ENCODE results near the gene ADRA2A.
A peak's percentile ranks its signal among the peaks of the same experiment; 100 is the strongest.

The ADRA2A gene

GRCh38 chr10:111076682-111077478 lies at the start of gene ADRA2A:
TSS of gene ADRA2A (plus strand) at chr10:111077029. CDS start at chr10:111077997, 968 bp downstream.
- peaks cover 46% of the 10 kb centered on the region for H3K27me3 Mint-ChIP-seq
- no peak within 1 kb of the TSS for H3K27ac Mint-ChIP-seq
- no peaks in the 10 kb centered on the region for H3K9me3 Mint-ChIP-seq
- H3K36me3 Mint-ChIP-seq = no peaks in the 10 kb centered on the region
- peaks cover 12% of the 10 kb centered on the region for H3K4me1 Mint-ChIP-seq
- peak within 1 kb of the TSS; percentile 79 for H3K4me3 Mint-ChIP-seq

GRCh38 chr10:111030042-111030750 lies 46.6 kb upstream of the ADRA2A start:
- H3K4me1 Mint-ChIP-seq = peaks cover 5% of the 10 kb centered on the region
- peaks cover 34% of the 10 kb centered on the region for H3K36me3 Mint-ChIP-seq
- H3K27ac Mint-ChIP-seq = no peak overlapping the region
- no peaks in the 10 kb centered on the region for H3K27me3 Mint-ChIP-seq
- no peak overlapping the region for H3K4me3 Mint-ChIP-seq
- peaks cover 22% of the 10 kb centered on the region for H3K9me3 Mint-ChIP-seq

GRCh38 chr10:111034598-111035310 lies 42.1 kb upstream of the ADRA2A start:
- H3K9me3 Mint-ChIP-seq = peaks cover 7% of the 10 kb centered on the region
- H3K36me3 Mint-ChIP-seq = peaks cover 18% of the 10 kb centered on the region
- H3K27ac Mint-ChIP-seq = no peak overlapping the region
- no peak overlapping the region for H3K4me3 Mint-ChIP-seq
- H3K4me1 Mint-ChIP-seq = peaks cover 5% of the 10 kb centered on the region
- H3K27me3 Mint-ChIP-seq = no peaks in the 10 kb centered on the region

- H3K27ac Mint-ChIP-seq = no peak overlapping the region
- H3K36me3 Mint-ChIP-seq = peaks cover 17% of the 10 kb centered on the region
- no peak overlapping the region for H3K4me3 Mint-ChIP-seq
- H3K4me1 Mint-ChIP-seq = peaks cover under 1% of the 10 kb centered on the region
- peaks cover 10% of the 10 kb centered on the region for H3K9me3 Mint-ChIP-seq
- no peaks in the 10 kb centered on the region for H3K27me3 Mint-ChIP-seq
Observed at GRCh38 chr10:111035542-111035941, 41.3 kb upstream of the ADRA2A start.

GRCh38 chr10:111037858-111038257 lies 39.0 kb upstream of the ADRA2A start:
- H3K27me3 Mint-ChIP-seq = peaks cover 6% of the 10 kb centered on the region
- H3K9me3 Mint-ChIP-seq = peaks cover 20% of the 10 kb centered on the region
- H3K36me3 Mint-ChIP-seq = peaks cover 16% of the 10 kb centered on the region
- no peak overlapping the region for H3K27ac Mint-ChIP-seq
- no peaks in the 10 kb centered on the region for H3K4me1 Mint-ChIP-seq
- no peak overlapping the region for H3K4me3 Mint-ChIP-seq

GRCh38 chr10:111039522-111039921 lies 37.3 kb upstream of the ADRA2A start:
- Mint-ChIP-seq H3K36me3 (peaks cover 11% of the 10 kb centered on the region), H3K27ac (no peak overlapping the region), H3K9me3 (peaks cover 20% of the 10 kb centered on the region), H3K4me3 (no peak overlapping the region), H3K27me3 (peaks cover 7% of the 10 kb centered on the region), H3K4me1 (no peaks in the 10 kb centered on the region)

GRCh38 chr10:111057006-111057405 lies 19.8 kb upstream of the ADRA2A start:
- H3K36me3 Mint-ChIP-seq = peaks cover 11% of the 10 kb centered on the region
- H3K4me1 Mint-ChIP-seq = no peaks in the 10 kb centered on the region
- H3K9me3 Mint-ChIP-seq = peaks cover 22% of the 10 kb centered on the region
- no peak overlapping the region for H3K4me3 Mint-ChIP-seq
- no peak overlapping the region for H3K27ac Mint-ChIP-seq
- peaks cover 23% of the 10 kb centered on the region for H3K27me3 Mint-ChIP-seq

GRCh38 chr10:111063471-111063870 lies 13.4 kb upstream of the ADRA2A start:
- H3K27me3 Mint-ChIP-seq = peaks cover 40% of the 10 kb centered on the region
- H3K9me3 Mint-ChIP-seq = peaks cover 18% of the 10 kb centered on the region
- no peak overlapping the region for H3K4me3 Mint-ChIP-seq
- peaks cover 9% of the 10 kb centered on the region for H3K36me3 Mint-ChIP-seq
- no peaks in the 10 kb centered on the region for H3K4me1 Mint-ChIP-seq
- no peak overlapping the region for H3K27ac Mint-ChIP-seq

GRCh38 chr10:111072232-111072631 lies 4.6 kb upstream of the ADRA2A start:
- peaks cover 8% of the 10 kb centered on the region for H3K4me1 Mint-ChIP-seq
- no peak overlapping the region for H3K4me3 Mint-ChIP-seq
- no peaks in the 10 kb centered on the region for H3K36me3 Mint-ChIP-seq
- peaks cover 42% of the 10 kb centered on the region for H3K27me3 Mint-ChIP-seq
- no peaks in the 10 kb centered on the region for H3K9me3 Mint-ChIP-seq
- no peak overlapping the region for H3K27ac Mint-ChIP-seq

GRCh38 chr10:111075577-111076185 lies 1.1 kb upstream of the ADRA2A start:
- Mint-ChIP-seq H3K36me3 (no peaks in the 10 kb centered on the region), H3K9me3 (no peaks in the 10 kb centered on the region), H3K27me3 (peaks cover 50% of the 10 kb centered on the region), H3K4me1 (peaks cover 12% of the 10 kb centered on the region), H3K27ac (no peak overlapping the region), H3K4me3 (peak overlapping the region; percentile 68)

- H3K27me3 Mint-ChIP-seq = peaks cover 48% of the 10 kb centered on the region
- H3K27ac Mint-ChIP-seq = no peak overlapping the region
- no peaks in the 10 kb centered on the region for H3K36me3 Mint-ChIP-seq
Observed at GRCh38 chr10:111076191-111076681, 593 bp upstream of the ADRA2A start.

GRCh38 chr10:111077479-111077784 lies 603 bp downstream of the ADRA2A start:
- Mint-ChIP-seq H3K27me3 (peaks cover 43% of the 10 kb centered on the region), H3K4me1 (peaks cover 12% of the 10 kb centered on the region), H3K4me3 (peak overlapping the region; percentile 79), H3K36me3 (no peaks in the 10 kb centered on the region), H3K27ac (no peak overlapping the region), H3K9me3 (no peaks in the 10 kb centered on the region)

More at GRCh38 chr10:111076191-111076681, 593 bp upstream of the ADRA2A start:
- H3K4me1 Mint-ChIP-seq = peaks cover 12% of the 10 kb centered on the region
- H3K4me3 Mint-ChIP-seq = peak overlapping the region; percentile 68
- no peaks in the 10 kb centered on the region for H3K9me3 Mint-ChIP-seq

GRCh38 chr10:111077785-111078504 lies 1.1 kb downstream of the ADRA2A start:
- H3K4me1 Mint-ChIP-seq = peaks cover 12% of the 10 kb centered on the region

GRCh38 chr10:111078505-111079185 lies 1.8 kb downstream of the ADRA2A start:
- Mint-ChIP-seq H3K36me3 (no peaks in the 10 kb centered on the region), H3K9me3 (no peaks in the 10 kb centered on the region), H3K4me1 (peaks cover 12% of the 10 kb centered on the region), H3K4me3 (peak overlapping the region; percentile 71), H3K27ac (no peak overlapping the region), H3K27me3 (peaks cover 33% of the 10 kb centered on the region)

More at GRCh38 chr10:111077785-111078504, 1.1 kb downstream of the ADRA2A start:
- H3K4me3 Mint-ChIP-seq = peak overlapping the region; percentile 79
- peaks cover 40% of the 10 kb centered on the region for H3K27me3 Mint-ChIP-seq
- no peak overlapping the region for H3K27ac Mint-ChIP-seq
- H3K36me3 Mint-ChIP-seq = no peaks in the 10 kb centered on the region
- H3K9me3 Mint-ChIP-seq = no peaks in the 10 kb centered on the region
